A549 (cell line): ENCODE results near the gene PLIN1.
"Not testable (repeated sequence)": the region's sequence is repeated elsewhere in the genome, so short reads cannot be mapped to it uniquely, and the experiment has no call there.

ENCODE experiments used
- BHLHE40 ChIP-seq: IDR thresholded peaks from 2 replicates; pipeline ENCODE4 v1.6.1; 2012; ENCODE audit warnings: low read depth, low read length, inconsistent platforms
- POLR2A ChIP-seq: IDR thresholded peaks from 2 replicates; pipeline ENCODE4 v1.6.1; 2012; ENCODE audit warnings: mild to moderate bottlenecking, low read length
- REST ChIP-seq: fragments of 200-600 bp; sonication (generic); IDR thresholded peaks from 2 replicates; pipeline ENCODE4 v1.6.1; 2016; ENCODE audit warnings: antibody characterized with exemption, mild to moderate bottlenecking, moderate library complexity
- TF ChIP-seq, protein P1 (sequence below): fragments of >200 bp; sonication (Bioruptor Twin); formaldehyde crosslinking; IDR thresholded peaks from 3 replicates; pipeline ENCODE4 v1.5.1; 2016

DNA sequence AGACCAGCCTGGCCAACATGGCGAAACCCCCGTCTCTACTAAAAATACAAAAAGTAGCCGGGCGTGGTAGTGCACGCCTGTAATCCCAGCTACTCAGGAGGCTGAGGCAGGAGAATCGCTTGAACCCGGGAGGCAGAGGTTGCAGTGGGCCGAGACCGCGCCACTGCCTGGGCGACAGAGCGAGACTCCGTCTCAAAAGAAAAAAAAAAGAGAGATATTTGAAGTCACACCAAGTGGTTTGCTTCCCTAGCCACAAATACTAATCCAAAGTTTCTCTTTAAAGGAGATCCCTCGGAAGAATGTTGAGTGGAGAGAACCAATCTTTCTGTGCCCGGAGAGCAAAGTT, 10.7 kb upstream of the PLIN1 start:
- TF ChIP-seq POLR2A, BHLHE40, REST: not testable (repeated sequence)
- TF ChIP-seq, protein P1, sequence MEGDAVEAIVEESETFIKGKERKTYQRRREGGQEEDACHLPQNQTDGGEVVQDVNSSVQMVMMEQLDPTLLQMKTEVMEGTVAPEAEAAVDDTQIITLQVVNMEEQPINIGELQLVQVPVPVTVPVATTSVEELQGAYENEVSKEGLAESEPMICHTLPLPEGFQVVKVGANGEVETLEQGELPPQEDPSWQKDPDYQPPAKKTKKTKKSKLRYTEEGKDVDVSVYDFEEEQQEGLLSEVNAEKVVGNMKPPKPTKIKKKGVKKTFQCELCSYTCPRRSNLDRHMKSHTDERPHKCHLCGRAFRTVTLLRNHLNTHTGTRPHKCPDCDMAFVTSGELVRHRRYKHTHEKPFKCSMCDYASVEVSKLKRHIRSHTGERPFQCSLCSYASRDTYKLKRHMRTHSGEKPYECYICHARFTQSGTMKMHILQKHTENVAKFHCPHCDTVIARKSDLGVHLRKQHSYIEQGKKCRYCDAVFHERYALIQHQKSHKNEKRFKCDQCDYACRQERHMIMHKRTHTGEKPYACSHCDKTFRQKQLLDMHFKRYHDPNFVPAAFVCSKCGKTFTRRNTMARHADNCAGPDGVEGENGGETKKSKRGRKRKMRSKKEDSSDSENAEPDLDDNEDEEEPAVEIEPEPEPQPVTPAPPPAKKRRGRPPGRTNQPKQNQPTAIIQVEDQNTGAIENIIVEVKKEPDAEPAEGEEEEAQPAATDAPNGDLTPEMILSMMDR = not testable (repeated sequence)
